NOMO-1 treated with DMSO at 0.1 percent for 48 hours (cell line): ENCODE data around the gene SSRP1.

ENCODE experiments used
- DNase-seq: peaks from one replicate; lab custom pipeline; 2025; ENCODE audit not compliant: unreplicated experiment; lab: John Stamatoyannopoulos, UW

Gene SSRP1

GRCh38 chr11:57359896-57360690, 24.4 kb upstream of the SSRP1 start:
- DNase-seq: no peak

- no peak for DNase-seq
Measured at GRCh38 chr11:57359396-57359795, 23.7 kb upstream of the SSRP1 start.

GRCh38 chr11:57358991-57359390, 23.3 kb upstream of the SSRP1 start:
- DNase-seq: no peak

- DNase-seq: no peak
Measured at GRCh38 chr11:57358543-57358961, 22.9 kb upstream of the SSRP1 start.

GRCh38 chr11:57357856-57358255, 22.2 kb upstream of the SSRP1 start:
- no peak for DNase-seq

GRCh38 chr11:57357310-57357709, 21.6 kb upstream of the SSRP1 start:
- DNase-seq: no peak

GRCh38 chr11:57356268-57356667, 20.6 kb upstream of the SSRP1 start:
- peak; percentile 60 for DNase-seq

GRCh38 chr11:57354699-57355098, 19.0 kb upstream of the SSRP1 start:
- DNase-seq: no peak

- peak; percentile 16 for DNase-seq
Measured at GRCh38 chr11:57353852-57354251, 18.2 kb upstream of the SSRP1 start.

GRCh38 chr11:57353446-57353845, 17.8 kb upstream of the SSRP1 start:
- DNase-seq: no peak

- no peak for DNase-seq
Measured at GRCh38 chr11:57353036-57353435, 17.3 kb upstream of the SSRP1 start.

GRCh38 chr11:57349491-57350274, 14.0 kb upstream of the SSRP1 start:
- no peak for DNase-seq

GRCh38 chr11:57348636-57349313, 13.1 kb upstream of the SSRP1 start:
- DNase-seq: no peak

GRCh38 chr11:57348052-57348451, 12.4 kb upstream of the SSRP1 start:
- no peak for DNase-seq

- no peak for DNase-seq
Measured at GRCh38 chr11:57347336-57347735, 11.6 kb upstream of the SSRP1 start.

- peak; percentile 47 for DNase-seq
Measured at GRCh38 chr11:57345555-57346211, 10.0 kb upstream of the SSRP1 start.

- DNase-seq: no peak
Measured at GRCh38 chr11:57344826-57345225, 9.1 kb upstream of the SSRP1 start.

- DNase-seq: peak; percentile 71
Measured at GRCh38 chr11:57343825-57344224, 8.1 kb upstream of the SSRP1 start.

- DNase-seq: no peak
Measured at GRCh38 chr11:57342702-57343101, 7.0 kb upstream of the SSRP1 start.

GRCh38 chr11:57341250-57341808, 5.6 kb upstream of the SSRP1 start:
- no peak for DNase-seq
